Left renal pelvis (tissue), 4 donors: Measurements from ENCODE around the gene SLC44A2. TPM values are rescaled to one million over a fixed set of nuclear protein-coding genes. Genes with fewer than 3 reads are reported as not detected.
A peak's percentile ranks its signal among the peaks of the same experiment; 100 is the strongest.
"Not testable (repeated sequence)": the region's sequence is repeated elsewhere in the genome, so short reads cannot be mapped to it uniquely, and the experiment has no call there.

ENCODE experiments used
- DNase-seq, 4 donors: peaks; one replicate each; pipeline ENCODE4 v3.0.0-alpha.2; 2013; ENCODE audit warnings: low read depth in 4 of 4, low spot score in 3 of 4
- polyA plus RNA-seq, 4 donors: library from polyadenylated mRNA; unstranded; fragments of 120-200 nt; gene quantifications; one replicate each; pipeline ENCODE4 v1.2.1, GENCODE V29; 2013; ENCODE audit not compliant: insufficient read length in 4 of 4

Gene SLC44A2
- polyA plus RNA-seq, 4 donors: 134 to 211 (median 197) TPM

DNA sequence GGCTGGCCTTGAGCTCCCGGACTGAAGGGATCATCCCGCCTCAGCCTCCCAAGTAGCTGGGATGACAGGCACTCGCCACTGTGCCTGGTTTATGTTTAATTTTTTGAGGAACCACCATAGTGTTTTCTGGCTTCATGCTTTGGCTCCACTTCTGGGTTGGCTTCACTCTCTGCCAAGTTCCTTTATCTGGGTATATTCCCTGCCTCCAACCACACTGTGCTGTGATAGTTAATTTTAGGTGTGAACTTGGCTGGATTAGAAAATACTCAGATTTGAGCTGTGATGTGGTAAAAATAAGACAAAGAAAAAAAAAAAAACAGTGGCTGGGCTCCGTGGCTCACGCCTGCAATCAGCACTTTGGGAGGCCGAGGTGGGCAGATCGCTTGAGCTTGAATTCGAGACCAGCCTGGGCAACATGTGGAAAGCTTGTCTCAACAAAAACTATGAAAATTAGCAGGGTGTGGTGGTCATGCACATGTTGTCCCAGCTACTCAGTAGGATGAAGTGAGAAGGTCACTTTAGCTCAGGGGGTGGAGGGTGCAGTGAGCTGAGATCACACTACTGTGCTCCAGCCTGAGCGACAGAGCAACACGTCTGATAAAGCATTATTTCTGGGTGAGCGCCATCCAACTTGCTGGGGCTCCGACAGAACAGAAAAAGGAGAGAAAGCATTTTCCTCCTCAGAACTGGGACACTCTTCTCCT lies 21.3 kb downstream of the SLC44A2 start:
- DNase-seq: no peak

DNA sequence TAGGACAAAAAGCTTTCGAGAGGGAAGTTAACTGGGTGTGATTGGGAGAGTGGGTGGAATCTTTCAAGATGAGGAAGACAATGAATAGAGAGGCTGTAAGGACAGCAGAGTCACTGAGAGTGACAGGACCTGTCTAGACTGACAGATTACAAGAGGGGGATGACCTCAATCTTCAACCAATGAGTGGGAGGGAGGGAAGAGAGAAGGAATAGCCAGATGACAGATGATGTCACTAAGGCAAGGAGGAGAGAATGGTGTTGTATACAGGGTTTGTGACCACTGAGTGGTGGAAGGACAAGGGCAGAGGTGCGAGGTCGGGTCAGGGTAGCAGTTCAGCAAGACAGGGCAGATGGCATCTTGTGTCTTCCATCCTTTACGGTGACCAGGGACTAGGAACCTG lies 23.0 kb downstream of the SLC44A2 start:
- DNase-seq: no peak

DNA sequence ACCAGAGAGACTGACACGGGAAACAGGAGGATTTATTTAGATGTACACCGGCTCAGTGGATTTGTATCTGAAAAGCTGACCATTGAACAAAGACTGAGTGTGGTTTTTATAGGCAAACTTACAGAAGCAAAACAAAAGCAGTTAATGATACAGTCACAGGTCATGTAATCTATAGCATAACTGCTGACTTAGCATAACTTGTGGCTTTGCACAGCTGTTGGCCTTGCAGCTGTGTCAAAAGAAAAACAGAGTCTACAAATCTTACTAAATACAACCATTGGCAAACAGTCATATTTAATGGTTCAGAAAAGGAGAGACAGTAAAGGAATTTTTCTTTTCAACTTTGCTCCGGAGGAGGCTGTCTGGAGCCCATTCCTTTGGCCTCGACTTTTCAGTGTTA lies 26.5 kb downstream of the SLC44A2 start:
- DNase-seq: no peak

DNA sequence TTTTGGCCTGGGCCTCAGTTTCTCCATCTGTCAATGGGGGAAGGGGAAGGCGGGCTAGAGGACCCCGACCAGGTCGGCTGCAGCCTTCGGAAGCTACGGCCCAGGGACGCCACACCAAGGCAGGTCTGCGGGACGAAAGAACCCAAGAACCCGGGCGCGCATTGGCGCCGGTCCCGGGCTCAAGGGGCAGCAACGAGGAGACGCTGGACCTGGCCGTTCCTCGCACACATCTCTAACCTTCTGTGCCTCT lies 28.1 kb downstream of the SLC44A2 start:
- no peak for DNase-seq

DNA sequence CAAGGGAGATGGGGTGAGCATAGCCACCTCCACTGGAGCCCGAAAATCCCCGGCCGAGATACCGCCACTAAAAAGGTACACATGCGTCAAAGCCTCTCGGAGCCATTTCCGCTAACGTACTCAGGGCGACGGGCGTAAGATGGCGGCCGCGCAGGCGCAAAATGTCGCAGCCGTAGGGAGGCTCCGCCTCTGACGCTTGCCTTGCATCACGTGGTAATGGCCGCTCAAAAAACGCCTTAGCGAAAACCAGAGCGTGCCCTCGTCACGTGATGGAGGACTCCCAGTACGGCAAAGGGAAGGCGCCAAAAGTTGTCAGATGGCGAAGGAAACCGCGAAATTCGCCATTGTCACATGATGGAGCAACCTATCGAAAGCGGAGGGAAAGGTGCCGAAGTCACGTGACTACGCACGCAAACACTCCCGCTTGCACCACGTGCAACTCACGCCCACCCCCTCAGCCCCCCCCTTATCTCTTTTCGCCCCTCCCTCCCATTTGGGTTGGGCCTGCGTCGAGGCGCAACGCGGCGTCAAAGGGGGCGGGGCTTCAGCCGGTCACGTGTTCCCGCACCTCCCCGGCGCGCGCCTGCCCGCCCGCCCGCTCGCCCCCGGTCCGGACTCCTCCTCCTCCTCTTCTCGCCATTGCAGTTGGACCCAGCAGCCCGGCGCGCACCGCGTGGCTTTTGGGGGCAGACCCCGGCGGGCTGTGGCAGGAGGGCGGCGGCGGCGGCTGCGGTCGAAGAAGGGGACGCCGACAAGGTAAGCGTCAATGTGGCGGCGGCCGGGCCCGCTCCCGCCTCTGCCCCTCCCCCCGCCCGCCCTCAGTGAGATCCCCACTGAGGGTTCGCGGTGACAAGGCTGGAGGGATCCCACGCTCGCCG lies 28.6 kb downstream of the SLC44A2 start, which contains the start of gene ILF3:
TSS of gene ILF3 (plus strand) at position 615 of the 878 bp plus-strand sequence. CDS start 16,260 bp downstream, outside the sequence.
- DNase-seq: peak; percentile 100

DNA sequence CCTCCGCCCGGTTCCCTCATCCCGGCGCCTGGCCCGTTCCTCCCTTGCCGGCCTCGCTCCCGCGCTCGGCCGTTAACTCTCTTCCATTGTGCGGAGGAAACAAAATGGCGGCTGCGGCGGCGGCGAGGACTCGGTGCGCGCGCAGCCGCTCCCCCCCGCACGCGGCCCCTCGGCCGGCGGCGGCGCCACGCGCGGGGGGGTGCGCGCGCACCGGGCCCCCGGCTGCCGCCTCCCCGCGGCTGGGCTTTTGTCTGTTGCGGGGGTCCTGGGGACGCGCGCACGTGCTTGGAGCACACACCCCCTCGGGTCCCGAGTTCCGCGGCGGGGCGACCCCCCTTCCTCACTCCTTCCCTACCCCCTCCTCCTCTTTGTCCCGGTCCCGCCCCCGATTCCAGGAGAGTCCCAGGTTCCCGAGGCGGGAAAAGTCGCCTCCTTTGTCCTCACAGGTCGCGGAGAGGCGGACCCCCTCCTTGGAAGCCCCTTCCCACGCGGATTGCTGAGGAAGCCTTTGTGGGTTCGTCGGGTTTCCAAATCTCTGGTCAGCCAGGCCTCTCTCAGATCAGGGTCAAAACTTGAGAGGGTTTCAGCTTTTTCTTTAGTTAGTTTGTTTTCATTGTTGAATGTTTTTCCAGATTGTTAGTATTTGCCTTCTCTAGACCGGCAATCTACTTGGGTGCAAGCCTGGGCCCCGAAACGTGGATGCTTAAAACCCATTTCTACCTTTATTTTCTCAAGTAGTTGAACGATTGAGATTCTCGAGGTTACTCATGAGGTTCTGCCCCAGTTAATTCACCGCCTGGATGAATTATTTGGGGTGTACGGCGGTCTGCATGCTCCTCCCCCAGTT lies 29.5 kb downstream of the SLC44A2 start:
- peak in 1 of 4 donors; percentile 32 for DNase-seq

DNA sequence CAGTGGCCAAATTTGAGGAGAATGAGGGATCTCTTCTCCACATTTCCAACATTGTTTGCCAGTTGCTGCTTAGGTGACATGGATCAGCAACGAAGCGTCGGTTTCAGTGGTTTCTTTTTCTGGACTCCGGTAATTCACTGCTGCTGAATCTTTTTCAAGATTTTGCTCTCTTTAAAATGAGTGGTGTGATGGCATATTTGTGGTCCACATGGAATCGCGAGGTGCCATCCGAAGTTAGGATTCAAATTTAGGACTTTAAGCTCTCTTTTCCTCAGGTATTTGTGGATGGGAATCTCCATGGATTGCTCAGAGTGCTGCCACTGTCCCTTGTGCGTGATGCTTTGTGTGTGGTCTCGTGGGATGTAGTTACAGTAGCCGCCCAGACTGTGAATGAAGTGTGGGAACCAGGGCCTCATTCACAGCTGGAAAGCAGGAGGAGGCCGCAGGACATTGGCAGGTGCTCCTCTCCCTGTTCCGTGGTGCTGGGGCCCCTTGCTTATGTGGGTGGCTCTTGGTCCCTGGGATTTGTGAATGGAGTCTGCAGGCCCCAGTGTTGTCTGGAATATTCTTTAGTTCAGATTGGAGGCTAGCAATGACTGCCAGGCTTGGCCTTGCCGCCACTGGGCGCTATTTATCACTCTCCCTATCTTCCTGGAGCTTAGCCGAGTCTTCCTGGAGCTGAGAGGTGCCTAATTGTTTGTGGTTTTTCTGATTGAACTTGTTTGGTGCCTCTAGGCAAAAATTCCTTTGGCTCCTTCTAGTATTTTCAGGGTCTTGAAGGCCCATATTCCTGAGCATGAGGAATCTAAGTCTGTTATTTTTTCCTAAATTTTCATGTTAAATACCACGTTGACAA lies 30.3 kb downstream of the SLC44A2 start:
- no peak for DNase-seq

DNA sequence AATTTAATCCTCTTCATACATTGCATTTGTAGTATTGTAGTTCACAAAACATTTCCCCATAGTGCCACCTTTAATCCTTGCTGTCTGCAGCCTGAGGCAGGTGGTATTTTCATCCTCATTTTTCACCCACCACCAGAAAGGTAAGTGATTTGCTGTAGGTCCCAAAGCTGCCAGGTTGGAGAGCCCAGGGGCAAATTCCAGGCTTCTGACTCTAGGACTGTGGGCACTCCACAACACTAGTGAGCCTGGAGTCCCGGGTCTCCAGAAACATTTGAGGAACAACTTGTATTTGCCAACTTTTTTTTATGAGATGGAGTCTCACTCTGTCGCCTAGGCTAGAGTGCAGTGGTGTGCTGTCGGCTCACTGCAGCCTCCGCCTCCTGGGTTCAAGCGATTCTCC lies 35.0 kb downstream of the SLC44A2 start:
- no peak for DNase-seq

DNA sequence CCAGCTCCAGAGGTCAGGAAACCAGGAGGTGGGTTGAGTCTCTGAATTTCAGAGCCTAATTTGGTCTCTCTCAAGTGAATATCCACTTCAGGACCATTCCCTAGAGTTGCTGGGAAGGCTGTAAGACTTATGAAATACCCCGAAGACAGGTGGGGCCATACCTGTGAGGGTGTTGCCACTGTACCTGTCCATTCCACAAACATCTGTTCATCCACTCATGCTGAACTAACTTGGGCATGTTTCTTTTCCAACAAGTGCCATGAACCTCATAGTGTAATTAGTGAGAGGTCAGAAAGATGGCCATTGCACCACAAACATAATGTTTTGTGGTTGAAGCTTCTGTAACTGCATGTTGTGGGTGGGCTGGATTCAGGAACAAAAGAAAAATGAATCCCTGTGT lies 36.6 kb downstream of the SLC44A2 start:
- DNase-seq: no peak

DNA sequence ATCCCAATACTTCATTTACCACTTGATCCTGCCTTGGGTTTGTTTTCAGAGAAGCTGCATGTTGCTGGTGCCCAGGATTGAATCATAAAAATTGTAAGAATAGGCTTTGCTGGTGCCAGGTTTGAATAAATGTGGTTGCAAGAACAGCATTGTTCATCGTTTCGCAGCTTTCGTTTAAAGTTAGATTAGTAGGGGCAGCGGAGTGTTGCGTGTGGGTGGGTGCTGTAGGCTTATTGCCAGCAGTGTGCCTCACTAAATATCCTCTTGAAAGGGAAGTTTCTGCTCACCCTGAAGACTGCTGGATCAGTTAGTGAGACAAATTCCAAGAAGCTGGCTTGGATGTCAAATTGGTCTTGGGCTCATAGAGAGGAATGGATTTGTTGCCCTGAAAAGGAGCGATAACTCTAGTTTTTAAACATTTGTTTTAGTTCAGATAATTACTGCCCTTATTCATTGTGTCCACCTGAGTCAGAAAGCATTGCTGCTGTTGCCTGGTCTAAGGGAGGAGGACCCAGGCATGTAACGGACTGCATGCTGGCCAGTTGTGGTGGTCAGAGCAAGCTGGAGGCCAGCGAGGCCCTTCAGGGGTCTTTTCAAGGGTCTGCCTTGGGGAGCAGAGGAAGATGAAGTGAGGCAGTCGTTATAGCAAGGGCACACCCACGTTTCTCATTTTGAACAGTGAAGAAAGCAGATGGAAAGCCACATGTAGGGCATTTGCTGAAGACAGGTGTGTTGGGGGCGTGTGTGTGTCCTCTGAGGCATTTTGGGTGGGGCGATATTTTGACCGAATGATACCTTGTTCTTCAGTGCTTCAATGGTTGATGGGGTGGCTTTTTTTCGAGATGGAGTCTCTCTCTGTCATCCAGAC lies 37.3 kb downstream of the SLC44A2 start:
- DNase-seq: no peak

DNA sequence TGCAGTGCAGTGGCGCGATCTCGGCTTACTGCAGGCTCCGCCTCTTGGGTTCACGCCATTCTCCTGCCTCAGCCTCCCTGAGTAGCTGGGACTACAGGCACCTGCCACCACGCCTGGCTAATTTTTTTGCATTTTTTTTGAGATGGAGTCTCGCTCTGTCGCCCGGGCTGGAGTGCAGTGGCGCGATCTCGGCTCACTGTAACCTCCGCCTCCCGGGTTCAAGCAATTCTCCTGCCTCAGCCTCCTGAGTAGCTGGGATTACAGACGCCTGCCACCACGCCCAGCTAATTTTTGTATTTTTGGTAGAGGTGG lies 37.9 kb downstream of the SLC44A2 start:
- not testable (repeated sequence) for DNase-seq

DNA sequence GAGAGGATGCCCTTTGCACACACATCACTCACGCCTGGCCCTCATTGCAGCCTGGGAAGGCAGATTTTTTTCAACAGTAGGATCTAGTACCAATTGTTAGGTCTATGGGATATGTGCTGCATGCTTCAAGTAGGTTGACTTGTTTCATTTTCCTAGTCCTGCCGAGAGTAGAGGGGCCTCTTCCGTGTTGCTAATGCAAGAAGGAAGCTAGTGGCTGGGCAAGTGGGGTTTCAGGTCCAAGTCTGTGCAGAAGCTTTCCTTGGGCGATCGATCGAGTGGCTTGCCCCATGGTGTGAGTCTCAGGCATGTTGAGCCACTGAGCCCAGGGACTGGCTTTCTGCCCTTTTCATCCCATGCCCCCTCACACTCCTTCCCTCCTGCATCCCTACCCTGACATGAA lies 42.5 kb downstream of the SLC44A2 start:
- no peak for DNase-seq

DNA sequence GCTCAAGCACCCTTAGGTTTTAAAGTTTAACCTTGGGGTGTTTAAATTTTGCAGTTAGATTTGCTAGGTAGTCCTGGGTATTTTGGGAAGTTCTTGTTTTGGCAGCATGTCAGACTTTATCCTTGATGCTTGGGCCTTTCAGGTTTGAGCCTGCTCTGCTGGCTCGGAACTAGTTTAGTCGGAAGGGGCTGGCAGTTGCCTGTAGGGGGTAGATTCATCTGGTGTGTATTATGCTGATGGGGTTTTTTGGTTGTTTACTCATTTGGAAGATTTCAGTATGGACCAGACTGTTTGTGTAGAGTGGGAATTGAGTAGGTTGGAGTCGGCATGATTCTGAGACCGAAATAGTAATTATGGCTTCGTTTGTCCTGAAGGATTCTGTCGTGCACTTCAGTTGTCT lies 43.9 kb downstream of the SLC44A2 start:
- DNase-seq: no peak

DNA sequence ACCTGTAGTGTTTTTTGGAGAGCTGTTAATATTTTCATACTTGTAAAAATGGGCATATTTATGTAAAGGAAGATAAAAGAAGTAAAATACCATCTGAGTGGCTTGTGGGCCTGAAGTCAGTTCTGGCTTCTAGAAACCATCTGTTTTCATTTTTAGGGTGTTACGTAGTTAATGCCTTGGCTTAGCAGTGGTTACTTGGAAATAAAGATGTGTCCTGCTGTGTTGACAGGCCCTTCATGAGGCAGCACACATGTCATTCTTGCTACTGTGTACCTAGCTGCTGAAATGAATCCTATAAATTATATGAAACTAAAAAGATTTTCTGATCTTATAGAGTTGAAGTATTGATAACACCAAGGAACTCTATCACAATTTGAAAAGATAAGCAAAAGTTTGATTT lies 44.8 kb downstream of the SLC44A2 start:
- no peak for DNase-seq

DNA sequence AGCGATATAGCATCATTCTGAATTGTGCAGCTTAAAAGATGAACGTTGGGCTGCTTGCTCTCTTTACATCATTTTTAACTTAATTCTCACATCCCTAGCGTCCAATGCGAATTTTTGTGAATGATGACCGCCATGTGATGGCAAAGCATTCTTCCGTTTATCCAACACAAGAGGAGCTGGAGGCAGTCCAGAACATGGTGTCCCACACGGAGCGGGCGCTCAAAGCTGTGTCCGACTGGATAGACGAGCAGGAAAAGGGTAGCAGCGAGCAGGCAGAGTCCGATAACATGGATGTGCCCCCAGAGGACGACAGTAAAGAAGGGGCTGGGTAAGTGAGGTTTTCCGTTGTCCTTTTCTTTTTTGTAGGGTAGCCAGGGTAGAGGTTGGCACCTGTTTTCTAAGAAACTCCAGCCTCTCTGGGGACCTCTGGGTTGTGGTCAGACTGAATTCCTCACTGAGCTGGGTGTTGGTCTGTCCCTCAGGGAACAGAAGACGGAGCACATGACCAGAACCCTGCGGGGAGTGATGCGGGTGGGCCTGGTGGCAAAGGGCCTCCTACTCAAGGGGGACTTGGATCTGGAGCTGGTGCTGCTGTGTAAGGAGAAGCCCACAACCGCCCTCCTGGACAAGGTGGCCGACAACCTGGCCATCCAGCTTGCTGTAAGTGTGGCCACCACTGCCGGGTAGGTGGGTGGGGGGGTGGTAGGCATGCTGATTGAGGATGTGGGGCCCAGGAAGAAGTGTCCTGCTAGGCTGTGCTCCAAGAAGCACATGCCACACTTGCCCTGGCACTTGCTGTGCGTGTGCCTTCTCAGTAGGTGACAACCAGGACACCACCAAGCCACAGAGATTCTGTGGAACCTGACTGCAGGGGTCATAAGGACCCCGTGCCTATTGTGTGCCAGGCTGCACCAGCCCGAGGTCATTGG lies 45.8 kb downstream of the SLC44A2 start:
- DNase-seq: no peak

DNA sequence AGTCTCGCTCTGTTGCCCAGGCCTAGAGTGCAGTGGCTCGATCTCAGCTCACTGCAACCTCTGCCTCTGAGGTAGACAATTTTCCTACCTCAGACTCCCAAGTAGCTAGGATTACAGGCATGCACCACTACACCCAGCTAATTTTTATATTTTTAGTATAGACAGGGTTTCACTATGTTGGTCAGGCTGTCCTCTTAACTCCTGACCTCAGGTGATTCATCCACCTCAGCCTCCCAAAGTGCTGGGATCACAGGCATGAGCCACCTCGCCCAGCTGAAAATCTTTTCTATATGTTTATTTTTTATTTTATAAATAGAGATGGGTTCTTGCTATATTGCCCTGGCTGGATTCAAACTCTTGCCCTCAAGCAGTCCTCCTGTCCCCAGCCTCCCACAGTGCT lies 46.6 kb downstream of the SLC44A2 start:
- DNase-seq: not testable (repeated sequence)

DNA sequence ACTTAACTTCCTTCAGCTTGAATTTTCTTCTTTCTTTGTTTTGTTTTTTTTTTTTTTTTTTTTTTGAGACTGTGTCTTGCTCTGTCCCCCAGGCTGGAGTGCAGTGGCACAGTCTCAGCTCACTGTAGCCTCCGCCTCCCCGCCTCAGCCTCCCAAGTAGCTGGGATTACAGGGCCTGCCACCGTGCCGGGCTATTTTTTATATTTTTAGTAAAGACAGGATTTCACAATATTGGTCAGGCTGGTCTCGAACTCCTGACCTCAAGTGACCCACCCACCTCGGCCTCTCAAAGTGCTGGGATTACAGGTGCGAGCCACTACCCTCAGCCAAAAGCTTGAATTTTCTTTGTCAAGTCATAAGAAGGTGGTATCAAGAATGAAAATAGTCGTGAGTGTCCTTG lies 49.9 kb downstream of the SLC44A2 start:
- DNase-seq: not testable (repeated sequence)

DNA sequence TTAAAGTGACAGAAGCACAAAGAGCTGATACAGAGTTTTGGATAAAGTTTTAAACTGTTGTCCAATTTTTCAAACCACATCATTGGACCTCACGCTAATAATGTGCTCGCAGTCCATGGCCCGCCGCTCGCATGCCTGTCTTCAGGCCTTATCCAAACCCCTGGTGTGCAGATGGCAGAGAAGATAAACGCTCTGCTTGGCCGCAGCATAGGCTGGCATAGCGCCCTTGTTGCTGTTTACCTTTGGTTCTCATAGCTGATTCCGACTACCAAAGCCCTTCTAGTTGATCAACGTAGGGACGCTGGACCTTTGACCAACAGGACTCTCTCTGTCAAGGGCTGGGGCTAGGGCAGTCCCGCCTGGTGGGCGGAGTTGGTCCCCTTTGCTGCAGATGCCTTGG lies 52.4 kb downstream of the SLC44A2 start:
- no peak for DNase-seq

DNA sequence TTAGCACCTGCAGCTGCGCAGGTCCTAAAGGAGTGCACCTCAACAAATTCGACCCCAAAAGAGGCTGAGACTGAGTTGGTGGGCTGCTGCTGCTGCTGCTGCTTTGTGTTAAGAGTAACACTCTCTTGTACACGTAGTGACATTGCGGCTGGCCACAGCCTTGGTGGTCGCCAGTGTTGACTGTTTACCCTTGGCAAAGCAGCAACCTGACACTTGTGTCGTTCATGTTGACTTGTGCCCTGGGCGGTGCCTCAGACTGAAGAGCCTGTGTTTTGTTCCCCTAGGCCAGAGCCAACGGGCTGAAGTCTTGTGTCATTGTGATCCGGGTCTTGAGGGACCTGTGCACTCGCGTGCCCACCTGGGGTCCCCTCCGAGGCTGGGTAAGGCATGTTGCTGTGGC lies 53.5 kb downstream of the SLC44A2 start:
- DNase-seq: no peak
